ENCODE results near the gene USP46.

USP46 gene

GRCh38 chr4:52689096-52689495 is 30.0 kb upstream of the USP46 start:
- TF ChIP-seq, protein P1, sequence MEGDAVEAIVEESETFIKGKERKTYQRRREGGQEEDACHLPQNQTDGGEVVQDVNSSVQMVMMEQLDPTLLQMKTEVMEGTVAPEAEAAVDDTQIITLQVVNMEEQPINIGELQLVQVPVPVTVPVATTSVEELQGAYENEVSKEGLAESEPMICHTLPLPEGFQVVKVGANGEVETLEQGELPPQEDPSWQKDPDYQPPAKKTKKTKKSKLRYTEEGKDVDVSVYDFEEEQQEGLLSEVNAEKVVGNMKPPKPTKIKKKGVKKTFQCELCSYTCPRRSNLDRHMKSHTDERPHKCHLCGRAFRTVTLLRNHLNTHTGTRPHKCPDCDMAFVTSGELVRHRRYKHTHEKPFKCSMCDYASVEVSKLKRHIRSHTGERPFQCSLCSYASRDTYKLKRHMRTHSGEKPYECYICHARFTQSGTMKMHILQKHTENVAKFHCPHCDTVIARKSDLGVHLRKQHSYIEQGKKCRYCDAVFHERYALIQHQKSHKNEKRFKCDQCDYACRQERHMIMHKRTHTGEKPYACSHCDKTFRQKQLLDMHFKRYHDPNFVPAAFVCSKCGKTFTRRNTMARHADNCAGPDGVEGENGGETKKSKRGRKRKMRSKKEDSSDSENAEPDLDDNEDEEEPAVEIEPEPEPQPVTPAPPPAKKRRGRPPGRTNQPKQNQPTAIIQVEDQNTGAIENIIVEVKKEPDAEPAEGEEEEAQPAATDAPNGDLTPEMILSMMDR (IDR thresholded peaks at IDR 0.05; ENCODE audit: insufficient read depth, low read depth, low read length, missing control alignments) = no peak
- no peak for DNase-seq (ENCODE audit: low read depth)
- H3K4me3 ChIP-seq (ENCODE audit: low read depth, low read length) = no peak overlapping the region

DNA sequence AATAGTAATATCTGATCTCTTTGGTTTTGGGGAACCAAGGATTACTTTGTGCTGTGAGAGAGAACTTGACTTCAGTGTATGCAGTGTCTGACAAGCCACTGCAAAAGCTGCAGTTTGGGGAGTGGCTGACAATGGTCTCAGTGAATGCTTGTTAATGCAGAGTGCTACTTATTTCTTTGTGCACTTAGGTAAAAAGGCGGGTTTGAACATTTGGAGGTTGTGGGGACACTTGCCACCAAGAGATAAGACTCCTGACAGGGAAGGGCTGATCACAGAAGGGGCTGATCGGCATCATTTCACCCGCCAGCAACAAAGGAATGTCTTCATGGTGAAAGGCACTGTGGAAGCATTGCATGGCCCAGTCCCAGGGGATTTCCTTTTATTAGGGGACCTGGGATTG is 28.6 kb upstream of the USP46 start:
- TF ChIP-seq, protein P1 (IDR thresholded peaks at IDR 0.05; ENCODE audit: insufficient read depth, low read depth, low read length, missing control alignments) = no peak
- H3K4me3 ChIP-seq (ENCODE audit: low read depth, low read length) = no peak overlapping the region
- no peak for DNase-seq (ENCODE audit: low read depth)

GRCh38 chr4:52685316-52685715 is 26.2 kb upstream of the USP46 start:
- TF ChIP-seq, protein P1 (IDR thresholded peaks at IDR 0.05; ENCODE audit: insufficient read depth, low read depth, low read length, missing control alignments) = no peak
- DNase-seq (ENCODE audit: low read depth) = peak; percentile 52
- H3K4me3 ChIP-seq (ENCODE audit: low read depth, low read length) = peak overlapping the region; percentile 23; the same call in 1 of the 2 replicates

- peak overlapping the region; percentile 23; the same call in 1 of the 2 replicates for H3K4me3 ChIP-seq (ENCODE audit: low read depth, low read length)
- TF ChIP-seq, protein P1 (IDR thresholded peaks at IDR 0.05; ENCODE audit: insufficient read depth, low read depth, low read length, missing control alignments) = no peak
- DNase-seq (ENCODE audit: low read depth) = peak; percentile 18
Measured at GRCh38 chr4:52684896-52685295, 25.8 kb upstream of the USP46 start.

DNA sequence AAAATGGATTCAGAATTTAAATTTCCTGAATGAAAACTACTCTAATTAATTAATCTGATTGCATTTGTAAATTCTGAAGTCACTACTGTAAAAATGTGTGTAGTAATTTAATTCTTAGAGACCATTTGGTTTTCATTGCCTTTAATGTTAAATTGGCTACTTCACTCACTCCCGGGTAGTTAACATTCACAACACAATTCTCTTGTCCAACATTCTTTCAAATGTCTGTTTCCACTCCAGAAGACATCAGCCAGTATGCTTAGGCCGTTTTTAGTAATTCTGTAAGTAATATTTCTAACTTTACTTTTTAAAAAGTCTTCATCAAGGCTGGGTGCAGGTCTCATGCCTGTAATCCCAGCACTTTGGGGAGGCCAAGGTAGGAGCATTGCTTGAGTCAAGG is 21.3 kb upstream of the USP46 start:
- TF ChIP-seq, protein P1 (IDR thresholded peaks at IDR 0.05; ENCODE audit: insufficient read depth, low read depth, low read length, missing control alignments) = no peak
- DNase-seq (ENCODE audit: low read depth) = no peak
- no peak overlapping the region for H3K4me3 ChIP-seq (ENCODE audit: low read depth, low read length)

- H3K4me3 ChIP-seq (ENCODE audit: low read depth, low read length) = no peak overlapping the region
- no peak for DNase-seq (ENCODE audit: low read depth)
- TF ChIP-seq, protein P1 (IDR thresholded peaks at IDR 0.05; ENCODE audit: insufficient read depth, low read depth, low read length, missing control alignments) = no peak
Measured at GRCh38 chr4:52676536-52676935, 17.4 kb upstream of the USP46 start.

- no peak overlapping the region for H3K4me3 ChIP-seq (ENCODE audit: low read depth, low read length)
Measured at GRCh38 chr4:52675111-52675510, 16.0 kb upstream of the USP46 start.

More at GRCh38 chr4:52675111-52675510, 16.0 kb upstream of the USP46 start:
- TF ChIP-seq, protein P1 (IDR thresholded peaks at IDR 0.05; ENCODE audit: insufficient read depth, low read depth, low read length, missing control alignments) = no peak
- DNase-seq (ENCODE audit: low read depth) = no peak

Data from GM12865 (cell line).